Esophagus (tissue), 2 donors: ENCODE measurements around the gene POMT1. TPM values are rescaled to one million over a fixed set of nuclear protein-coding genes. Genes with fewer than 3 reads are reported as not detected.

Experiments used
- H3K27ac ChIP-seq, 2 donors: one replicate each; pipeline ENCODE4 v1.5.1; 2013; ENCODE audit warnings: low read depth in 2 of 2, mild to moderate bottlenecking in 2 of 2, inconsistent platforms in 1 of 2, low read length in 1 of 2, moderate library complexity in 1 of 2
- H3K27me3 ChIP-seq, 2 donors: one replicate each; pipeline ENCODE4 v1.6.1; 2013; ENCODE audit warnings: low read length in 2 of 2, control low read depth in 1 of 2, mild to moderate bottlenecking in 1 of 2; ENCODE audit not compliant: insufficient read depth in 2 of 2, control insufficient read depth in 1 of 2
- H3K36me3 ChIP-seq, 2 donors: one replicate each; pipeline ENCODE4 v1.6.1; 2013; ENCODE audit warnings: low read length in 1 of 2; ENCODE audit not compliant: control insufficient read depth in 2 of 2, insufficient read depth in 2 of 2
- H3K4me1 ChIP-seq, 2 donors: one replicate each; pipeline ENCODE4 v1.6.1; 2013; ENCODE audit warnings: low read length in 1 of 2; ENCODE audit not compliant: control insufficient read depth in 2 of 2, insufficient read depth in 2 of 2
- H3K4me3 ChIP-seq, 2 donors: one replicate each; pipeline ENCODE4 v1.5.1; 2013; ENCODE audit warnings: low read length in 2 of 2, mild to moderate bottlenecking in 2 of 2, low read depth in 1 of 2, moderate library complexity in 1 of 2
- H3K9me3 ChIP-seq, 2 donors: one replicate each; pipeline ENCODE4 v1.6.1; 2013; ENCODE audit warnings: mild to moderate bottlenecking in 2 of 2, low read depth in 1 of 2, low read length in 1 of 2, moderate library complexity in 1 of 2; ENCODE audit not compliant: control insufficient read depth in 2 of 2, insufficient read depth in 1 of 2
- WGBS, 2 donors: extraction: QIAGEN DNeasy Blood & Tissue Kit; methylation state at CpG; one replicate each; pipeline ENCODE4 v1.1.7; 2013; 5-methylcytosine and 5-hydroxymethylcytosine counted together
- polyA plus RNA-seq, 2 donors: library from polyadenylated mRNA; stranded (reverse); fragments of 200-250 nt; gene quantifications; one replicate each; pipeline ENCODE4 v1.2.3, GENCODE V29; 2013
- donor health status: healthy with polysubstance abuse.
- donor health status: Bipolar disorder and iron deficiency.

The POMT1 gene
- polyA plus RNA-seq, 2 donors = 11.5 to 18.2 TPM

GRCh38 chr9:131517761-131518190 lies 15.1 kb downstream of the POMT1 start:
- H3K27ac ChIP-seq = no peak overlapping the region
- WGBS, 2 donors = 86 to 95% methylated on average over 11 of the region's 11 CpGs

GRCh38 chr9:131518553-131518952 lies 15.8 kb downstream of the POMT1 start:
- H3K27ac ChIP-seq = no peak overlapping the region
- 96 to 97% methylated on average over 20 of the region's 20 CpGs for WGBS, 2 donors
- no peaks in the 10 kb centered on the region for H3K27me3 ChIP-seq
- H3K9me3 ChIP-seq = peaks cover 0 to 4% of the 10 kb centered on the region in 2 donors
- no peak overlapping the region for H3K4me3 ChIP-seq
- H3K36me3 ChIP-seq = peaks cover 18 to 73% of the 10 kb centered on the region in 2 donors
- H3K4me1 ChIP-seq = no peaks in the 10 kb centered on the region

More at GRCh38 chr9:131517761-131518190, 15.1 kb downstream of the POMT1 start:
- Histone ChIP-seq H3K9me3 (peaks cover 0 to 4% of the 10 kb centered on the region in 2 donors), H3K4me1 (no peaks in the 10 kb centered on the region), H3K4me3 (no peak overlapping the region), H3K27me3 (no peaks in the 10 kb centered on the region), H3K36me3 (peaks cover 18 to 72% of the 10 kb centered on the region in 2 donors)

GRCh38 chr9:131520503-131520902 lies 17.8 kb downstream of the POMT1 start:
- Histone ChIP-seq H3K4me1 (no peaks in the 10 kb centered on the region), H3K36me3 (peaks cover 20 to 78% of the 10 kb centered on the region in 2 donors), H3K4me3 (no peak overlapping the region), H3K27ac (no peak overlapping the region), H3K27me3 (no peaks in the 10 kb centered on the region), H3K9me3 (peaks cover 0 to 4% of the 10 kb centered on the region in 2 donors)
- 82 to 85% methylated on average over 16 of the region's 16 CpGs for WGBS, 2 donors

- Histone ChIP-seq H3K9me3 (peaks cover 0 to under 1% of the 10 kb centered on the region in 2 donors), H3K27me3 (no peaks in the 10 kb centered on the region), H3K4me1 (no peaks in the 10 kb centered on the region), H3K4me3 (no peak overlapping the region), H3K36me3 (peaks cover 23 to 76% of the 10 kb centered on the region in 2 donors), H3K27ac (no peak overlapping the region)
- WGBS, 2 donors = 94 to 95% methylated on average over 10 of the region's 10 CpGs
Observed at GRCh38 chr9:131521203-131521602, 18.5 kb downstream of the POMT1 start.

GRCh38 chr9:131521822-131522221 lies 19.1 kb downstream of the POMT1 start:
- no peaks in the 10 kb centered on the region for H3K9me3 ChIP-seq
- H3K4me3 ChIP-seq = no peak overlapping the region
- H3K27ac ChIP-seq = no peak overlapping the region
- H3K4me1 ChIP-seq = no peaks in the 10 kb centered on the region
- peaks cover 19 to 73% of the 10 kb centered on the region in 2 donors for H3K36me3 ChIP-seq
- WGBS, 2 donors = 94 to 96% methylated on average over 13 of the region's 13 CpGs
- no peaks in the 10 kb centered on the region for H3K27me3 ChIP-seq

- H3K27ac ChIP-seq = no peak overlapping the region
- no peak overlapping the region for H3K4me3 ChIP-seq
- no peaks in the 10 kb centered on the region for H3K4me1 ChIP-seq
- H3K9me3 ChIP-seq = no peaks in the 10 kb centered on the region
- 88 to 89% methylated on average over 29 of the region's 29 CpGs for WGBS, 2 donors
- H3K36me3 ChIP-seq = peaks cover 19 to 71% of the 10 kb centered on the region in 2 donors
- H3K27me3 ChIP-seq = no peaks in the 10 kb centered on the region
Observed at GRCh38 chr9:131522257-131523085, 19.8 kb downstream of the POMT1 start.

- H3K4me1 ChIP-seq = no peaks in the 10 kb centered on the region
- H3K36me3 ChIP-seq = peaks cover 20 to 71% of the 10 kb centered on the region in 2 donors
- WGBS, 2 donors = 87 to 90% methylated on average over 9 of the region's 9 CpGs
- H3K27me3 ChIP-seq = no peaks in the 10 kb centered on the region
- H3K9me3 ChIP-seq = no peaks in the 10 kb centered on the region
- H3K27ac ChIP-seq = no peak overlapping the region
- H3K4me3 ChIP-seq = no peak overlapping the region
Observed at GRCh38 chr9:131523086-131523388, 20.3 kb downstream of the POMT1 start.

- no peak overlapping the region for H3K4me3 ChIP-seq
- H3K27ac ChIP-seq = no peak overlapping the region
- H3K4me1 ChIP-seq = no peaks in the 10 kb centered on the region
- H3K36me3 ChIP-seq = peaks cover 25 to 68% of the 10 kb centered on the region in 2 donors
- no peaks in the 10 kb centered on the region for H3K27me3 ChIP-seq
- 78 to 79% methylated on average over 28 to 29 of the region's 29 CpGs for WGBS, 2 donors
- H3K9me3 ChIP-seq = no peaks in the 10 kb centered on the region
Observed at GRCh38 chr9:131523451-131524435, 21.0 kb downstream of the POMT1 start.

- Histone ChIP-seq H3K4me1 (peaks cover 0 to 2% of the 10 kb centered on the region in 2 donors), H3K27me3 (no peaks in the 10 kb centered on the region), H3K27ac (no peak overlapping the region), H3K9me3 (no peaks in the 10 kb centered on the region), H3K4me3 (no peak overlapping the region), H3K36me3 (peaks cover 22 to 66% of the 10 kb centered on the region in 2 donors)
- 86% methylated on average over 23 of the region's 23 CpGs for WGBS, 2 donors
Observed at GRCh38 chr9:131524665-131525315, 22.1 kb downstream of the POMT1 start.
